Liver (tissue), 9 donors: ENCODE data around the gene PODN. TPM values are rescaled to one million over a fixed set of nuclear protein-coding genes. Genes with fewer than 3 reads are reported as not detected.

Experiments used
- DNase-seq: peaks from one replicate; pipeline ENCODE4 v3.0.0-alpha.2; 2017; ENCODE audit warnings: low spot score
- H3K27ac ChIP-seq, 2 donors: one replicate each; pipeline ENCODE4 v1.7.0; 2013; ENCODE audit warnings: inconsistent platforms in 2 of 2, low read length in 2 of 2, control low read depth in 1 of 2, low read depth in 1 of 2, mild to moderate bottlenecking in 1 of 2
- H3K27me3 ChIP-seq, 4 donors: one replicate each; pipeline versions ENCODE4 v1.6.1 to v1.7.0; 2013; ENCODE audit warnings: low read length in 3 of 4, inconsistent platforms in 1 of 4, mild to moderate bottlenecking in 1 of 4, moderate library complexity in 1 of 4; ENCODE audit not compliant: control insufficient read depth in 4 of 4, insufficient read depth in 4 of 4
- H3K36me3 ChIP-seq, 4 donors: one replicate each; pipeline versions ENCODE4 v1.6.1 to v1.7.0; 2013; ENCODE audit warnings: low read length in 3 of 4, mild to moderate bottlenecking in 3 of 4, low read depth in 1 of 4, moderate library complexity in 1 of 4; ENCODE audit not compliant: control insufficient read depth in 4 of 4, insufficient read depth in 3 of 4
- H3K4me1 ChIP-seq, 4 donors: one replicate each; pipeline versions ENCODE4 v1.6.1 to v1.7.0; 2013; ENCODE audit warnings: low read length in 3 of 4, mild to moderate bottlenecking in 3 of 4, moderate library complexity in 1 of 4; ENCODE audit not compliant: control insufficient read depth in 4 of 4, insufficient read depth in 4 of 4
- H3K4me3 ChIP-seq, 3 donors: one replicate each; pipeline versions ENCODE4 v1.6.1 to v1.7.0; 2013; ENCODE audit warnings: low read length in 3 of 3, control low read depth in 1 of 3, low read depth in 1 of 3, mild to moderate bottlenecking in 1 of 3
- H3K9ac ChIP-seq, 2 donors: one replicate each; pipeline ENCODE4 v1.7.0; 2013; ENCODE audit warnings: low read length in 2 of 2, mild to moderate bottlenecking in 2 of 2, moderate library complexity in 2 of 2, control low read depth in 1 of 2, low read depth in 1 of 2
- H3K9me3 ChIP-seq, 4 donors: one replicate each; pipeline versions ENCODE4 v1.6.1 to v1.7.0; 2013; ENCODE audit warnings: low read length in 3 of 4; ENCODE audit not compliant: control insufficient read depth in 4 of 4
- FOXA1 ChIP-seq: IDR thresholded peaks from 2 replicates; pipeline ENCODE4 v1.6.1; 2016; ENCODE audit warnings: antibody characterized with exemption
- FOXA2 ChIP-seq: IDR thresholded peaks from 2 replicates; pipeline ENCODE4 v1.6.1; 2016; ENCODE audit warnings: antibody characterized with exemption
- GABPA ChIP-seq, 2 donors: IDR thresholded peaks in 1 of 2; conservative IDR thresholded peaks in 1 of 2; 2 replicates each; pipeline ENCODE4 v1.6.1; 2016; ENCODE audit warnings: antibody characterized with exemption in 2 of 2, mild to moderate bottlenecking in 1 of 2, moderate library complexity in 1 of 2
- HNF4G ChIP-seq: IDR thresholded peaks from 2 replicates; pipeline ENCODE4 v1.6.1; 2016; ENCODE audit warnings: antibody characterized with exemption
- JUND ChIP-seq, 2 donors: IDR thresholded peaks; 2 replicates each; pipeline ENCODE4 v1.6.1; 2016; ENCODE audit warnings: antibody characterized with exemption in 2 of 2
- NR2F2 ChIP-seq: IDR thresholded peaks from 2 replicates; pipeline ENCODE4 v1.6.1; 2016; ENCODE audit warnings: antibody characterized with exemption
- RAD21 ChIP-seq, 2 donors: IDR thresholded peaks; 2 replicates each; pipeline ENCODE4 v1.6.1; 2016; ENCODE audit warnings: antibody characterized with exemption in 2 of 2, mild to moderate bottlenecking in 2 of 2
- RXRA ChIP-seq, 2 donors: IDR thresholded peaks; 2 replicates each; pipeline ENCODE4 v1.6.1; 2017 to 2018; ENCODE audit warnings: antibody characterized with exemption in 2 of 2, mild to moderate bottlenecking in 1 of 2
- SP1 ChIP-seq: IDR thresholded peaks from 2 replicates; pipeline ENCODE4 v1.6.1; 2018; ENCODE audit warnings: antibody characterized with exemption, mild to moderate bottlenecking
- YY1 ChIP-seq: IDR thresholded peaks from 2 replicates; pipeline ENCODE4 v1.6.1; 2016; ENCODE audit warnings: antibody characterized with exemption, mild to moderate bottlenecking
- WGBS: extraction: QIAGEN DNeasy Blood & Tissue Kit; methylation state at CpG from one replicate; pipeline ENCODE4 v1.1.7; 2013; 5-methylcytosine and 5-hydroxymethylcytosine counted together
- polyA plus RNA-seq, 2 donors: library from polyadenylated mRNA; stranded (reverse) in 1 of 2; unstranded in 1 of 2; fragments of 200-250 nt in 1 of 2; fragments of >200 nt in 1 of 2; fragmentation: Nextera tagmentation in 1 of 2; extraction: Ambion mirVana in 1 of 2; gene quantifications; one replicate each; pipeline versions ENCODE4 v1.2.1 to v1.2.3, GENCODE V29; 2013 to 2015
- total RNA-seq, 2 donors: library from RNA; depleted of rRNA; stranded (reverse); fragments of >200 nt; gene quantifications; one replicate each; pipeline ENCODE4 v1.2.3, GENCODE V29; 2014
- TF ChIP-seq, protein P1 (sequence below): IDR thresholded peaks from 2 replicates; pipeline ENCODE4 v1.6.1; 2016; ENCODE audit warnings: antibody characterized with exemption
- TF ChIP-seq, protein P2 (sequence below): fragments of 150-350 bp; IDR thresholded peaks from 2 replicates; pipeline ENCODE4 v1.5.1; 2017; ENCODE audit warnings: improper control_type of control experiment, low read depth, low read length; ENCODE audit not compliant: missing input control
- donor health status: healthy.
- donor health status: healthy.
- donor health status: healthy.
- donor health status: healthy.
- donor health status: healthy.

PODN gene
- total and polyA plus RNA-seq, 4 donors, result 1.9 to 10.8 (median 6.3) TPM

DNA sequence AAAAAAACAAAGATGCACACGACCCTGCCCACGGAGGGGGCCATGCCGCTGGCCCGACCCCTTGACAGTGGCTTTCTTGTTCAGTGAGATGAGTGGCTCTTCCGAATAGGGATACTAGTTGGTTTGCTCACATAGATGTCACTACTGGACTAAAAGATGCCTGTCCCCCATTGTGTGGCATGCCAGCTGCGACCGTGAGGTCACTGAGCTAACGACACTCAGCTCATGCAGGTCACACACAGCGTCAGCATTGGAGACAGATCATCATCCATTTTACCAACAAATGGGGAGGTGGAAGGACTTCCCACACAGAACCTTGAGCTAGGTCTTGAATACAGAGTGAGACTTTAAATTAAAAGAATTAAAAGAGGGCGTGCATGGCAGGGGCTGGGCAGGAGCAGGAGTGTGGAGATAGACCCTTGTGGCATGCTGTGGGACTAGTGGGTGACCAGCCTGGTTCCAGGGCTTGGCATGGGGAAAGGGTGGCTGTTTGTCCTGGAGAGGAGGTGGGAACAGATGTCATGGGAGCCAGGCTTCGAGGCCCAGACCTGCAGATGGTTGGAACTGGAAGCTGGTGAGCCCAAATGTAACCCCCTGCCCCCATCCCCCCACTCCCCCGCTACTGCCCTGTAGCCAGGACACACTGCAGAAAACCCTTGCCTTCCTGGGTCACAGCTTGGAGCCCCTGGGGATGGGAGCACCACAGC lies 68.0 kb downstream of the PODN start:
- peak in 1 of 2 donors; percentile 19 for TF ChIP-seq RXRA (IDR thresholded peaks at IDR 0.05)
- TF ChIP-seq FOXA2, result no peak
- Histone ChIP-seq H3K9me3 (no peaks in the 10 kb centered on the region), H3K4me1 (peaks cover 0 to 4% (median 0%) of the 10 kb centered on the region in 4 donors), H3K27me3 (no peaks in the 10 kb centered on the region), H3K9ac (no peak overlapping the region), H3K4me3 (no peak overlapping the region), H3K27ac (peak overlapping the region in 1 of 2 donors; percentile 36), H3K36me3 (no peaks in the 10 kb centered on the region)
- WGBS, result 70% methylated on average over 12 of the region's 12 CpGs
- no peak for DNase-seq

- 87% methylated on average over 1 of the region's 1 CpG for WGBS
- Histone ChIP-seq H3K4me1 (peaks cover 0 to 4% (median 0%) of the 10 kb centered on the region in 4 donors), H3K27ac (peak overlapping the region; percentile 23 to 36), H3K36me3 (no peaks in the 10 kb centered on the region), H3K27me3 (no peaks in the 10 kb centered on the region), H3K9me3 (no peaks in the 10 kb centered on the region), H3K4me3 (no peak overlapping the region), H3K9ac (no peak overlapping the region)
- no peak for DNase-seq
- TF ChIP-seq, protein P1, sequence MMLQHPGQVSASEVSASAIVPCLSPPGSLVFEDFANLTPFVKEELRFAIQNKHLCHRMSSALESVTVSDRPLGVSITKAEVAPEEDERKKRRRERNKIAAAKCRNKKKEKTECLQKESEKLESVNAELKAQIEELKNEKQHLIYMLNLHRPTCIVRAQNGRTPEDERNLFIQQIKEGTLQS, result no peak
- TF ChIP-seq FOXA1, result no peak
- no peak for TF ChIP-seq GABPA (IDR thresholded peaks at IDR 0.05 in 1 of 2, conservative IDR thresholded peaks at IDR 0.05 in 1 of 2)
- TF ChIP-seq, protein P2, sequence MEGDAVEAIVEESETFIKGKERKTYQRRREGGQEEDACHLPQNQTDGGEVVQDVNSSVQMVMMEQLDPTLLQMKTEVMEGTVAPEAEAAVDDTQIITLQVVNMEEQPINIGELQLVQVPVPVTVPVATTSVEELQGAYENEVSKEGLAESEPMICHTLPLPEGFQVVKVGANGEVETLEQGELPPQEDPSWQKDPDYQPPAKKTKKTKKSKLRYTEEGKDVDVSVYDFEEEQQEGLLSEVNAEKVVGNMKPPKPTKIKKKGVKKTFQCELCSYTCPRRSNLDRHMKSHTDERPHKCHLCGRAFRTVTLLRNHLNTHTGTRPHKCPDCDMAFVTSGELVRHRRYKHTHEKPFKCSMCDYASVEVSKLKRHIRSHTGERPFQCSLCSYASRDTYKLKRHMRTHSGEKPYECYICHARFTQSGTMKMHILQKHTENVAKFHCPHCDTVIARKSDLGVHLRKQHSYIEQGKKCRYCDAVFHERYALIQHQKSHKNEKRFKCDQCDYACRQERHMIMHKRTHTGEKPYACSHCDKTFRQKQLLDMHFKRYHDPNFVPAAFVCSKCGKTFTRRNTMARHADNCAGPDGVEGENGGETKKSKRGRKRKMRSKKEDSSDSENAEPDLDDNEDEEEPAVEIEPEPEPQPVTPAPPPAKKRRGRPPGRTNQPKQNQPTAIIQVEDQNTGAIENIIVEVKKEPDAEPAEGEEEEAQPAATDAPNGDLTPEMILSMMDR, result no peak
- no peak for TF ChIP-seq YY1
- TF ChIP-seq HNF4G, result no peak
These were observed 68.5 kb downstream of the PODN start for GRCh38 chr1:53130598-53130877.

- Histone ChIP-seq H3K4me3 (no peak overlapping the region), H3K27me3 (no peaks in the 10 kb centered on the region), H3K9ac (no peak overlapping the region), H3K36me3 (no peaks in the 10 kb centered on the region), H3K4me1 (peaks cover 0 to 4% (median 0%) of the 10 kb centered on the region in 4 donors), H3K27ac (peak overlapping the region in 1 of 2 donors; percentile 23), H3K9me3 (no peaks in the 10 kb centered on the region)
- WGBS, result 89% methylated on average over 9 of the region's 9 CpGs
- TF ChIP-seq RAD21 (IDR thresholded peaks at IDR 0.05) (no peak), FOXA2 (no peak), GABPA (IDR thresholded peaks at IDR 0.05 in 1 of 2, conservative IDR thresholded peaks at IDR 0.05 in 1 of 2) (no peak), JUND (IDR thresholded peaks at IDR 0.05) (no peak), RXRA (IDR thresholded peaks at IDR 0.05) (peak; percentile 29 to 74), NR2F2 (peak; percentile 80), SP1 (peak; percentile 41)
- TF ChIP-seq, protein P1, result no peak
- DNase-seq, result no peak
These were observed 69.0 kb downstream of the PODN start for GRCh38 chr1:53130878-53131589.
